Measurements from ENCODE around the gene ASTN1.

DNA sequence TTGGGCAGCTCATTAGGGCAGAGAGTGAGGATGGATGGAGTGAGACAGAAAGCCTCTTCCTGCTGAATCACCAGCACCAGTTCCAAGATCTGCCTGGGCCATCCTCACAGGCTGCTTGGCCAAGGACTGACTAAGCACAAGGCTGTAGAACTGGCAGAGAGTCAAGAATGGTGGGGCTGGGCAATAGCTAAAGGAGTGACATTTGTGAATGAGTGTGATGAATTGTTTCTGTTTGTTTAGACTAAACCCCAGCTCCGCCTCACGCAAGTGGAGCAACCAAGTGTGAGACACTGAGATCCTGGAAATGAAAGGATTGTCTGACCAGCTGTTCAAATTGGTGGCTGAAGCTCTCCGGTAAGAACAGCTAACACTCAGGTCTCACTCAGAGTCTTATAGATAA lies 44.8 kb upstream of the ASTN1 start:
- TF ChIP-seq ZFX (IDR thresholded peaks at IDR 0.05) (no peak), EZH2 (IDR thresholded peaks at IDR 0.05) (no peak)
- TF ChIP-seq, protein P1, sequence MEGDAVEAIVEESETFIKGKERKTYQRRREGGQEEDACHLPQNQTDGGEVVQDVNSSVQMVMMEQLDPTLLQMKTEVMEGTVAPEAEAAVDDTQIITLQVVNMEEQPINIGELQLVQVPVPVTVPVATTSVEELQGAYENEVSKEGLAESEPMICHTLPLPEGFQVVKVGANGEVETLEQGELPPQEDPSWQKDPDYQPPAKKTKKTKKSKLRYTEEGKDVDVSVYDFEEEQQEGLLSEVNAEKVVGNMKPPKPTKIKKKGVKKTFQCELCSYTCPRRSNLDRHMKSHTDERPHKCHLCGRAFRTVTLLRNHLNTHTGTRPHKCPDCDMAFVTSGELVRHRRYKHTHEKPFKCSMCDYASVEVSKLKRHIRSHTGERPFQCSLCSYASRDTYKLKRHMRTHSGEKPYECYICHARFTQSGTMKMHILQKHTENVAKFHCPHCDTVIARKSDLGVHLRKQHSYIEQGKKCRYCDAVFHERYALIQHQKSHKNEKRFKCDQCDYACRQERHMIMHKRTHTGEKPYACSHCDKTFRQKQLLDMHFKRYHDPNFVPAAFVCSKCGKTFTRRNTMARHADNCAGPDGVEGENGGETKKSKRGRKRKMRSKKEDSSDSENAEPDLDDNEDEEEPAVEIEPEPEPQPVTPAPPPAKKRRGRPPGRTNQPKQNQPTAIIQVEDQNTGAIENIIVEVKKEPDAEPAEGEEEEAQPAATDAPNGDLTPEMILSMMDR (IDR thresholded peaks at IDR 0.05 in 2 of 3, conservative IDR thresholded peaks at IDR 0.05 in 1 of 3; ENCODE audit: borderline replicate concordance in 1 of 3, insufficient read depth in 1 of 3, low read depth in 2 of 3, low read length in 2 of 3), result no peak

Measured in HCT116 (cell line).